Pons (tissue), 1 donor: ENCODE data around the gene MKNK2.
"Not testable (repeated sequence)": the region's sequence is repeated elsewhere in the genome, so short reads cannot be mapped to it uniquely, and the experiment has no call there.

ENCODE experiments used
- DNase-seq: peaks from one replicate; pipeline ENCODE4 v3.0.0-alpha.2; 2016; ENCODE audit warnings: low spot score

MKNK2 gene

GRCh38 chr19:1991018-1991913 lies 59.8 kb downstream of the MKNK2 start:
- DNase-seq: no peak

- no peak for DNase-seq
Observed at GRCh38 chr19:1990230-1991017, 60.6 kb downstream of the MKNK2 start.

DNA sequence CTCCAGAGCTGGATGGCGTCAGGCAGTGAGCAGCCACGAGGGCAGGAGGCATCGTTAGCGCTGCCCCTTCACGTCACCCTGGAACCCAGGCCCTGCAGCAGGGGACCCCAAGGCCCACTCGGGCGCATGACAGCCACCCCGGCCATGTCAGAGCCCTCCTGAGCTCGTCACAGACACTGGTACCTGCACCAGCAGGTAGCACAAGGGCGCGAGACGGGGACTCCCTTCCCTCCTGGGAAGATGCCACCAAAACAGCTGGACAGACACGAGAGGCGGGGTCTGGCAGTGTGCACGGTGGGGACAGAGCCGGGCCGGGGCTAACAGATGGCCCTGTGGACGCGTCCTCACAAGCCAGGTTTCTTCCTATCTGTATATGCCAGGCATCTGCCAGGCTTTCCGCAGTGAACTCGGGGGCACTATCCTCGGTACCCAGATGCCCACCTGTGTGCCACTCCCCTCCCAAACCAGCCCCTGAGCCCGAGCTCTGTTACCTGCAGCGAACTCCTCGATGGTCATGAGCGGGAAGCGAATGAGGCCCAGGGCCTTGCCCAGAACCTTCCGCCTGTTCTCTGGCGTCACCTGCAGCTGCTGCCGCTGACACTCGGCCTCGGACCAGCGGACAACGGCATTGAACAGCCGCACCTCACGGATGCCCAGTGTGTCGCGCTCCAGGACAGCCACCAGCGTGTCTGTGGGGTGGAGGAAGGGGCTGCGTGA lies 61.4 kb downstream of the MKNK2 start:
- no peak for DNase-seq

DNA sequence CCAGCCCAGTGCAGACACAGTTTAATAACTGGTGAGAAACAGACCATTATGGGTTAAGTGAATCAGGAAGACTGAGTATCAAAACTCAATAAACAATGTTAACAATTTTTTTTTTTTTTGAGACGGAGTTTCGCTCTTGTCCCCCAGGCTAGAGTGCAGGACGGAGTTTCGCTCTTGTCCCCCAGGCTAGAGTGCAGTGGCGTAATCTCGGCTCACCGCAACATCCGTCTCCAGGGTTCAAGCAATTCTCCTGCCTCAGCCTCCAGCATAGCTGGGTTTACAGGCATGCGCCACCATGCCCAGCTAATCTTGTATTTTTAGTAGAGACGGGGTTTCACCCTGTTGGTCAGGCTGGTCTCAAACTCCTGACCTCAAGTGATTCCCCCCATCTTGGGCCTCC lies 62.6 kb downstream of the MKNK2 start:
- not testable (repeated sequence) for DNase-seq
